ENCODE measurements around the gene ZNF333. TPM values are rescaled to one million over a fixed set of nuclear protein-coding genes. Genes with fewer than 3 reads are reported as not detected.

ZNF333 gene
- total RNA-seq, 1 experiment from 2014 or later, result 6.0 TPM

GRCh38 chr19:14715841-14716240 is 26.0 kb downstream of the ZNF333 start:
- no peak overlapping the region for H3K27ac Mint-ChIP-seq
- Histone ChIP-seq H2BK20ac (ENCODE audit: low read depth, low read length, poor library complexity, severe bottlenecking) (no peak overlapping the region), H4K20me1 (ENCODE audit: control insufficient read depth, insufficient read depth, insufficient read length) (no peaks in the 10 kb centered on the region), H3K56ac (ENCODE audit: insufficient read length, low read depth, low read length) (no peak overlapping the region), H2BK15ac (ENCODE audit: low read depth, low read length) (no peak overlapping the region), H3K4me1 (ENCODE audit: insufficient read depth, low read length) (no peaks in the 10 kb centered on the region), H2AK5ac (ENCODE audit: insufficient read length, low read length) (no peak overlapping the region), H4K8ac (replicated peaks; ENCODE audit: insufficient read length, low read depth, low read length) (no peak overlapping the region), H3K23ac (ENCODE audit: insufficient read length, low read depth, low read length) (no peak overlapping the region), H3K4me2 (ENCODE audit: insufficient read depth, insufficient read length, low read length) (no peak overlapping the region), H3K14ac (ENCODE audit: insufficient read depth, low read length) (no peak overlapping the region), H4K5ac (ENCODE audit: insufficient read length, low read depth, low read length) (no peak overlapping the region), H3K23me2 (ENCODE audit: insufficient read length, low read depth, low read length, poor library complexity, severe bottlenecking) (no peaks in the 10 kb centered on the region), H2AFZ (ENCODE audit: low read length) (no peak overlapping the region), H3K9ac (ENCODE audit: extremely low read depth, insufficient read length, low read length) (no peak overlapping the region), H3K79me2 (ENCODE audit: insufficient read depth, low read length) (no peaks in the 10 kb centered on the region), H3K18ac (ENCODE audit: insufficient read length, low read depth, low read length) (no peak overlapping the region), H3K79me1 (ENCODE audit: insufficient read depth, low read depth, low read length, poor library complexity, severe bottlenecking) (no peaks in the 10 kb centered on the region), H3T11ph (ENCODE audit: low read length) (no peak overlapping the region), H3K4ac (ENCODE audit: low read depth, low read length) (no peak overlapping the region), H3K27me3 (ENCODE audit: insufficient read depth, low read length) (no peaks in the 10 kb centered on the region), H3K27ac (ENCODE audit: insufficient read length, low read depth, low read length) (no peak overlapping the region), H3K9me3 (ENCODE audit: control insufficient read depth, low read depth, low read length) (peaks cover 40% of the 10 kb centered on the region), H4K91ac (ENCODE audit: insufficient read length, low read depth, low read length) (no peak overlapping the region), H2BK120ac (ENCODE audit: low read depth, low read length, poor library complexity, severe bottlenecking) (no peak overlapping the region), H2BK5ac (ENCODE audit: insufficient read length, low read length) (no peak overlapping the region), H2BK12ac (ENCODE audit: insufficient read length, low read depth, low read length) (no peak overlapping the region)
- WGBS (ENCODE audit: extremely low coverage, insufficient read length, low lambda C conversion rate), result no CpG with 5 or more reads among the region's 4 CpGs
- no peak overlapping the region for H3K4me3 Mint-ChIP-seq
- H3K9me3 Mint-ChIP-seq, result peaks cover 86 to 90% of the 10 kb centered on the region in 2 experiments
- no peak for DNase-seq
- H3K27me3 Mint-ChIP-seq (ENCODE audit: low read depth), result no peaks in the 10 kb centered on the region; the same call in 1 of the 2 replicates
- peaks cover 80 to 85% (median 84%) of the 10 kb centered on the region in 3 experiments for H3K36me3 Mint-ChIP-seq (ENCODE audit: insufficient read depth in 1 of 3, low read depth in 3 of 3)
- H3K4me1 Mint-ChIP-seq, result no peaks in the 10 kb centered on the region
- TF ChIP-seq CTCF (conservative IDR thresholded peaks at IDR 0.05), result no peak
